ENCODE results near the gene EHD2. TPM values are rescaled to one million over a fixed set of nuclear protein-coding genes. Genes with fewer than 3 reads are reported as not detected.

Gene EHD2
- total and polyA plus RNA-seq, 2 experiments from 2014 or later = 0.64 to 2.1 TPM

GRCh38 chr19:47679251-47679900 lies 33.8 kb upstream of the EHD2 start:
- Histone ChIP-seq H3K9me3 (ENCODE audit: low read depth) (no peaks in the 10 kb centered on the region), H3K27me3 (no peaks in the 10 kb centered on the region), H3K36me3 (peaks cover 6% of the 10 kb centered on the region), H3K4me1 (ENCODE audit: low read depth) (no peaks in the 10 kb centered on the region), H3K27ac (no peak overlapping the region), H3K4me3 (no peak overlapping the region)
- DNase-seq (ENCODE audit: low read depth in 1 of 2, low spot score in 1 of 2) = no peak
- TF ChIP-seq, protein P1, sequence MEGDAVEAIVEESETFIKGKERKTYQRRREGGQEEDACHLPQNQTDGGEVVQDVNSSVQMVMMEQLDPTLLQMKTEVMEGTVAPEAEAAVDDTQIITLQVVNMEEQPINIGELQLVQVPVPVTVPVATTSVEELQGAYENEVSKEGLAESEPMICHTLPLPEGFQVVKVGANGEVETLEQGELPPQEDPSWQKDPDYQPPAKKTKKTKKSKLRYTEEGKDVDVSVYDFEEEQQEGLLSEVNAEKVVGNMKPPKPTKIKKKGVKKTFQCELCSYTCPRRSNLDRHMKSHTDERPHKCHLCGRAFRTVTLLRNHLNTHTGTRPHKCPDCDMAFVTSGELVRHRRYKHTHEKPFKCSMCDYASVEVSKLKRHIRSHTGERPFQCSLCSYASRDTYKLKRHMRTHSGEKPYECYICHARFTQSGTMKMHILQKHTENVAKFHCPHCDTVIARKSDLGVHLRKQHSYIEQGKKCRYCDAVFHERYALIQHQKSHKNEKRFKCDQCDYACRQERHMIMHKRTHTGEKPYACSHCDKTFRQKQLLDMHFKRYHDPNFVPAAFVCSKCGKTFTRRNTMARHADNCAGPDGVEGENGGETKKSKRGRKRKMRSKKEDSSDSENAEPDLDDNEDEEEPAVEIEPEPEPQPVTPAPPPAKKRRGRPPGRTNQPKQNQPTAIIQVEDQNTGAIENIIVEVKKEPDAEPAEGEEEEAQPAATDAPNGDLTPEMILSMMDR (IDR thresholded peaks at IDR 0.05; ENCODE audit: low read depth, low read length) = no peak

DNA sequence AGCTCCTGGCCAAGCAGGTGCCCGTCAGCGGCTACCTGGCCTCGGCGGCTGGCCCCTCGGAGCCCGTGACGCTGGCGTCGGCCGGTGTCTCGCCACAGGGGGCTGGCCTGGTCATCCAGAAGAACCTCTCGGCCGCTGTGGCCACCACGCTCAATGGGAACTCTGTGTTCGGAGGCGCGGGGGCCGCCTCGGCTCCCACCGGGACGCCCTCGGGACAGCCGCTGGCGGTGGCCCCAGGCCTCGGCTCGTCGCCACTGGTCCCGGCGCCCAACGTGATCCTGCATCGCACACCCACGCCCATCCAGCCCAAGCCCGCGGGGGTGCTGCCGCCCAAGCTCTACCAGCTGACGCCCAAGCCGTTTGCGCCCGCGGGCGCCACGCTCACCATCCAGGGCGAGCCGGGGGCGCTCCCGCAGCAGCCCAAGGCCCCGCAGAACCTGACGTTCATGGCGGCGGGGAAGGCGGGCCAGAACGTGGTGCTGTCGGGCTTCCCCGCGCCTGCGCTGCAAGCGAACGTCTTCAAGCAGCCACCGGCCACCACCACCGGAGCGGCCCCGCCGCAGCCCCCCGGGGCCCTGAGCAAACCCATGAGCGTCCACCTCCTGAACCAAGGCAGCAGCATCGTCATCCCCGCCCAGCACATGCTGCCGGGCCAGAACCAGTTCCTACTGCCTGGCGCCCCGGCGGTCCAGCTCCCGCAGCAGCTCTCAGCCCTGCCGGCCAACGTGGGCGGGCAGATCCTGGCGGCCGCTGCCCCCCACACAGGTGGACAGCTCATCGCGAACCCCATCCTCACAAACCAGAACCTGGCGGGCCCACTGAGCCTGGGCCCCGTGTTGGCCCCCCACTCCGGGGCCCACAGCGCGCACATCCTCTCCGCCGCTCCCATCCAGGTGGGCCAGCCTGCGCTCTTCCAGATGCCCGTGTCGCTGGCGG lies 33.0 kb upstream of the EHD2 start:
- Histone ChIP-seq H3K36me3 (peaks cover 6% of the 10 kb centered on the region), H3K9me3 (ENCODE audit: low read depth) (no peaks in the 10 kb centered on the region), H3K27ac (no peak overlapping the region), H3K27me3 (no peaks in the 10 kb centered on the region), H3K4me3 (no peak overlapping the region), H3K4me1 (ENCODE audit: low read depth) (no peaks in the 10 kb centered on the region)
- TF ChIP-seq, protein P1 (IDR thresholded peaks at IDR 0.05; ENCODE audit: low read depth, low read length) = no peak
- DNase-seq (ENCODE audit: low read depth in 1 of 2, low spot score in 1 of 2) = no peak

DNA sequence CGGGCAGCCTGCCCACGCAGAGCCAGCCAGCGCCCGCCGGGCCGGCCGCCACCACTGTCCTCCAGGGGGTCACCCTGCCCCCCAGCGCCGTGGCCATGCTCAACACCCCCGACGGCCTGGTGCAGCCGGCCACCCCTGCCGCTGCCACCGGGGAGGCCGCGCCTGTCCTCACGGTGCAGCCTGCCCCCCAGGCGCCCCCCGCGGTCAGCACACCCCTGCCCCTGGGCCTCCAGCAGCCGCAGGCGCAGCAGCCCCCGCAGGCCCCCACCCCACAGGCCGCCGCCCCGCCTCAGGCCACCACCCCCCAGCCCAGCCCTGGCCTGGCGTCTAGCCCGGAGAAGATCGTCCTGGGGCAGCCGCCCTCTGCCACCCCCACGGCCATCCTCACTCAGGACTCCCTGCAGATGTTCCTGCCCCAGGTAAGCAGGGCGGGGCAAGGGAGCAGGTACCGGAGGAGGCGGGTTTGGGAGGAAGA lies 32.3 kb upstream of the EHD2 start:
- H3K9me3 ChIP-seq (ENCODE audit: low read depth) = no peaks in the 10 kb centered on the region
- TF ChIP-seq, protein P1 (IDR thresholded peaks at IDR 0.05; ENCODE audit: low read depth, low read length) = no peak
- no peak for DNase-seq (ENCODE audit: low read depth in 1 of 2, low spot score in 1 of 2)

GRCh38 chr19:47681388-47681787 lies 31.8 kb upstream of the EHD2 start:
- Histone ChIP-seq H3K27ac (no peak overlapping the region), H3K36me3 (peaks cover 6% of the 10 kb centered on the region), H3K4me3 (no peak overlapping the region), H3K4me1 (ENCODE audit: low read depth) (no peaks in the 10 kb centered on the region), H3K9me3 (ENCODE audit: low read depth) (no peaks in the 10 kb centered on the region), H3K27me3 (no peaks in the 10 kb centered on the region)
- DNase-seq (ENCODE audit: low read depth in 1 of 2, low spot score in 1 of 2) = no peak
- TF ChIP-seq, protein P1 (IDR thresholded peaks at IDR 0.05; ENCODE audit: low read depth, low read length) = no peak

More for the DNA sequence above, 32.3 kb upstream of the EHD2 start:
- Histone ChIP-seq H3K27ac (no peak overlapping the region), H3K4me3 (no peak overlapping the region), H3K4me1 (ENCODE audit: low read depth) (no peaks in the 10 kb centered on the region), H3K36me3 (peaks cover 6% of the 10 kb centered on the region), H3K27me3 (no peaks in the 10 kb centered on the region)

GRCh38 chr19:47681936-47682335 lies 31.3 kb upstream of the EHD2 start:
- H3K27ac ChIP-seq = no peak overlapping the region
- no peak overlapping the region for H3K4me3 ChIP-seq
- DNase-seq (ENCODE audit: low read depth in 1 of 2, low spot score in 1 of 2) = no peak

More at GRCh38 chr19:47681936-47682335, 31.3 kb upstream of the EHD2 start:
- TF ChIP-seq, protein P1 (IDR thresholded peaks at IDR 0.05; ENCODE audit: low read depth, low read length) = no peak
- Histone ChIP-seq H3K4me1 (ENCODE audit: low read depth) (no peaks in the 10 kb centered on the region), H3K9me3 (ENCODE audit: low read depth) (no peaks in the 10 kb centered on the region), H3K27me3 (no peaks in the 10 kb centered on the region), H3K36me3 (peaks cover 4% of the 10 kb centered on the region)
